Ectodermal cell (in vitro differentiated cells): ENCODE results near the gene FMO1.
"Not testable (repeated sequence)": the region's sequence is repeated elsewhere in the genome, so short reads cannot be mapped to it uniquely, and the experiment has no call there.

Experiments
- H3K27ac ChIP-seq: 2 replicates; pipeline ENCODE4 v1.7.0; 2013; ENCODE audit warnings: mild to moderate bottlenecking, low read depth, low read length; ENCODE audit not compliant: insufficient read depth, poor library complexity, severe bottlenecking
- H3K27me3 ChIP-seq: 2 replicates; pipeline ENCODE4 v1.7.0; 2013; ENCODE audit warnings: mild to moderate bottlenecking, low read length; ENCODE audit not compliant: insufficient read depth, control insufficient read depth, poor library complexity, severe bottlenecking
- H3K36me3 ChIP-seq: one replicate; pipeline ENCODE4 v1.7.0; 2013; ENCODE audit warnings: low read length; ENCODE audit not compliant: control insufficient read depth, insufficient read depth
- H3K4me1 ChIP-seq: one replicate; pipeline ENCODE4 v1.7.0; 2013; ENCODE audit warnings: low read length; ENCODE audit not compliant: control insufficient read depth, insufficient read depth
- H3K4me3 ChIP-seq: 2 replicates; pipeline ENCODE4 v1.7.0; 2013; ENCODE audit warnings: low read depth, low read length, control low read depth; ENCODE audit not compliant: insufficient read depth
- H3K9me3 ChIP-seq: 2 replicates; pipeline ENCODE4 v1.7.0; 2013; ENCODE audit warnings: mild to moderate bottlenecking, low read length, moderate library complexity; ENCODE audit not compliant: control insufficient read depth
- WGBS, 2 experiments: methylation state at CpG; one replicate each; pipeline ENCODE4 v1.1.7; 2013; ENCODE audit warnings: missing lambda C conversion rate in 2 of 2; 5-methylcytosine and 5-hydroxymethylcytosine counted together

Gene FMO1

DNA sequence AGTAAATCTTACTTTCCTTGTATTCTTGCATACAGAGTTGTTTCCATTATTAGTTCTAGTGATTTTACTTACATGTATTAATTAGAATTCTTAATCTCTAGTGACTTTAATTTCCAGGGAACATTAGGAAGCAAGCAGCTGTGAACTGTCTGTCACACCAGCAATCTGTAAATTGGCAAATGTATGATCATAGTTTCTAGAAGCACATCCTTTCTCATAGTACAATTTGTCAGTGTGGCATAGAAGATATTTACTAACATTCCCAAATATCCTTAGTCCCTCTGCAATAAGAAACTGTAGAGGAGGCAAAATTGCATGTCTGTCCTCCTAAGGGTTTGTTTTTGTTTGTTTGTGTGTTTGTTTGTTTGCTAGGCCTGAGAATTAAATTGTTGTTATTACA is 17.0 kb upstream of the FMO1 start:
- Histone ChIP-seq H3K27ac (no peak overlapping the region), H3K27me3 (no peaks in the 10 kb centered on the region), H3K36me3 (no peaks in the 10 kb centered on the region), H3K4me3 (no peak overlapping the region), H3K9me3 (no peaks in the 10 kb centered on the region), H3K4me1 (no peaks in the 10 kb centered on the region)

DNA sequence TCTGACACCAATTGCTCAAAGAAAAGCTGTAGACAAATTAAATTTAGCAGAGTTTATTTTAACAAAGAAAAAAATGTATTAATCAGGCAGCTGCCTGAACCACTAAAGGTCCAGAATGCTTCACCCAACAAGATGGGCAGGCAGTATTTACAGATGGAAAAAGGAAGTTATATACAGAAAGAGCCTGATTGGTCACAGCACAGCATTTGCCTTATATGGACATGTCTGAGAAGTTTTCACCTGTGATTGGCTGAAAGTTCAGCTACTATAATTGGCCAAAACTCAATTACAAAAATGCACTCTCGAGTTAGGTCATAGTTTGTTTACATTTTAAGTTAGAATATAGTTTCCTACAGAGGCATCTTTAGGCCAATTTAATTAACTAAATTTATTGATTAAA is 15.1 kb upstream of the FMO1 start:
- Histone ChIP-seq H3K36me3 (no peaks in the 10 kb centered on the region), H3K9me3 (no peaks in the 10 kb centered on the region), H3K27me3 (no peaks in the 10 kb centered on the region), H3K4me3 (no peak overlapping the region), H3K27ac (no peak overlapping the region), H3K4me1 (no peaks in the 10 kb centered on the region)
- 100% methylated on average over 1 of the region's 1 CpG; no CpG with 5 or more reads in 1 of the 2 experiments for WGBS, 2 experiments

DNA sequence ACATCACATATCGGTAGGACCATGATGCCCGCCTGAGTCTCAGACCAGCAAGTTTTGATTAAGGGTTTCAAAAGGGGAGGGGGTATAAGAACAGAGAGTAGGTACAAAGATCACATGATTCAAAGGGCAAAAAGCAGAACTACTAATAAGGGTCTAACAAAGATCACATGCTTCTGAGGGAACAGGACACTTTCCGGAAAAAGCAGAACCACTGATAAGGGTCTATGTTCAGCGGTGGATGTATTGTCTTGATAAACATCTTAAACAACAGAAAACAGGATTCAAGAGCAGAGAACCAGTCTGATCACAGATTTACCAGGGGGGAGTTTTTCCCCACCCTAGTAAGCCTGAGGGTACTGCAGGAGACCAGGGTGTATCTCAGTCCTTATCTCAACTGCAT is 12.1 kb upstream of the FMO1 start:
- not testable (repeated sequence) for H3K36me3 ChIP-seq, H3K4me3 ChIP-seq, H3K4me1 ChIP-seq, H3K27me3 ChIP-seq, H3K27ac ChIP-seq, H3K9me3 ChIP-seq
- 98 to 100% methylated on average over 4 of the region's 4 CpGs for WGBS, 2 experiments

DNA sequence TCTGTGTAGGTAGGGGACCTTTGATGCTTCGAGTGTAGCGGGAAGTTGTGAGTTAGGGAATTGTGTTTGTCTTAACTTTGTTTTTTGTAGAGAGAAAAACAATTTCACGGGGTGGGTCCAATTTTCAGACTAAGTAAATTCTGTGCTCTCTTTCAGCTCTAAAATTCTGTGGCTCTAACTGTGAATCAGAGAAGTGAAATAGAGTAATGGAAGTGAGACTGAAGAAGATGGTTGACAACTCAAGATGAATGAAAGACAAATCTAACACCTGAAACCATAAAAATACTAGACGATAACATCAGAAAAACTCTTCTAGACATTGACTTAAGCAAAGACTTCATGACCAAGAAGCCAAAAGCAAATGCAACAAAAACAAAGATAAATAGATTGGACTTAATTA is 4.4 kb upstream of the FMO1 start:
- WGBS, 2 experiments, result 93 to 96% methylated on average over 3 to 4 of the region's 4 CpGs
- no peaks in the 10 kb centered on the region for H3K36me3 ChIP-seq

DNA sequence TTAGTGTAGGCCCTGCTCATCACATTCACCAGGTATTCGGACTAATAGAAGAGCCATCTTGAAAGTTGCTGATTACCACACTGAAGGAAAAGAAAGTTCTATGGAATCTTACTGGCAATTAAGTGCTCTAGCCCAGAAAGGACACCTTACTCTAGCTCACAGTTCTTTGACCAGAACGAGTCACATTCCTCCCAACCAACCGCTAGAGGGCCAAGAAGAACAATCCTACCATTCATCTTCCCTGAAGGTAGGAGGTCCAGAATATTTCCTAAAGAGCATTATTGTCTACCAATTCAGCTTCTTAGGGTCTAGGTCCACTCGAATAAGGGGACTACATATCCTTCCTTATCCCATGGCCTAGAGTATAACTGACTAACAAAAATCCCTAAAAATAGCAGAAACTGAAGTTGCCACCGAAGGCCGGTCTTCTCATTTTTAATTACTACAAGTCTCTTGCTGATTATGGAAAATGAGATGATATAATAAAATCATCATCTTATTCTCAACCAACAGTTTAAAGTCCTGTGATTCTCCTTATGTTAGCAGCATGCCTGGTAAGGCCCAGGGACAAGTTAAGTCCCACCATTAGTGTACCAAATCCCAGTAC is 2.7 kb upstream of the FMO1 start:
- Histone ChIP-seq H3K9me3 (no peaks in the 10 kb centered on the region), H3K4me1 (no peaks in the 10 kb centered on the region), H3K4me3 (no peak overlapping the region), H3K27ac (no peak overlapping the region), H3K27me3 (no peaks in the 10 kb centered on the region), H3K36me3 (no peaks in the 10 kb centered on the region)
- WGBS, 2 experiments, result 9 to 14% methylated on average over 4 of the region's 6 CpGs

More for the DNA sequence above, 4.4 kb upstream of the FMO1 start:
- H3K4me3 ChIP-seq, result no peak overlapping the region
- no peaks in the 10 kb centered on the region for H3K9me3 ChIP-seq
- no peaks in the 10 kb centered on the region for H3K4me1 ChIP-seq
- no peak overlapping the region for H3K27ac ChIP-seq
- H3K27me3 ChIP-seq, result no peaks in the 10 kb centered on the region

DNA sequence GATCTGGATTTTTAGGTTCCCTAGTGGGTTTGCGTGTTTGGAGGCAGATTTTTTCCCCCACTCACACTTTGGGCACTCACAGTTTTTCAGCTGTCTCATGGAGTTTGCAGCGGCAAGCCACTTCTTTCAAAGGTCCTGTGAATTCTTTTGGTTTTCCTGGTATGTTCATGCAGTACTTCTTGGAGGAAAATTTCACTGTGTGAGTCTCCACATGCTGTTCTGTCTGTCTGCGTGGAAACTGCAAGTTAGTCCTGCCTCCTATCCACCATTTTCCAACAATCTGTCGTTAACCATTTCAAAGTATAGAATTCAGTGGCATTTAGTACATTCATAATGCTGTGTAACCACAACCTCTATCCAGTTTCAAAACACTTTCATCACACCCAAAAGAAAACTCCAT is 793 bp upstream of the FMO1 start:
- Histone ChIP-seq H3K4me3 (no peak overlapping the region), H3K27me3 (peaks cover 7% of the 10 kb centered on the region), H3K4me1 (no peaks in the 10 kb centered on the region), H3K27ac (no peak overlapping the region), H3K9me3 (no peaks in the 10 kb centered on the region), H3K36me3 (no peaks in the 10 kb centered on the region)
- 87 to 91% methylated on average over 4 of the region's 4 CpGs for WGBS, 2 experiments

DNA sequence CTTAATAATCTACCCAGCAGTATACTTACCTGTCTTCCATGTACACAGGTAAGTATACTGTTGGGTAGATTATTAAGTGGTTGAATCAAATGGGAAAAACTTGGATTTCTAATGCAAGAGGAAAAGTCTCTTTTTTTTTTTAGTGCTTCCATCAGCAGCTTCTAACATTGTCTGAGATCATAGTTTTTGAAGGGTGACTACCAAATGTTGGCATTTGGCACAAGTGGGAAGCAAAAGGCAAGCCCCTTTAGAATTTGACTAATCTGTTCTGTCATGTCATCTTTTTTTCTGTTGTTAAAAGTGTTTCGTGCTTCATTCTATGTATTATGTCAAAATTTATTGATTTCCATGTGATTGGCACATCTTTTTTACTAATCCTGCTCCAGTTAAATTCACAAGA is 547 bp downstream of the FMO1 start:
- H3K27me3 ChIP-seq, result peaks cover 7% of the 10 kb centered on the region
- WGBS, 2 experiments, result no CpG with 5 or more reads among the region's 1 CpG
- no peak overlapping the region for H3K27ac ChIP-seq
- no peaks in the 10 kb centered on the region for H3K4me1 ChIP-seq
- no peaks in the 10 kb centered on the region for H3K9me3 ChIP-seq
- H3K4me3 ChIP-seq, result no peak overlapping the region
- no peaks in the 10 kb centered on the region for H3K36me3 ChIP-seq

DNA sequence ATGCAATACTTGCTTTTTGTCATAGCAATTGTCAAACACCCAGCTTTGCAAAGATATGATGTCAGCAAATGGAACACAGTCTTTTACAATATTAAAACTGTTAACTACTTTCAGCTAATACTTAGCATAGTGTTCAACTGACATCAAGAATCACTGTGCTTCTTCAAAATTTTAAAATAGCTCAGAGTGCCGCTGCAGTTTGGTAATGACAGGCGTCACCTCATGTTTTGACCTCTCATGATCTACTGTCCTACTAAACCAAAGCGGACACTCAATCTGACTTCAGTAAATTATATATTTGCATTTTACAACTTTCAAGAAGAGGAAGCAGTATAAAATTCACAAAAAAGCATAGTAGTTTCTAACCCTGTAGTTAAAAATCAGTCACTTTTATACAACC is 2.0 kb downstream of the FMO1 start:
- Histone ChIP-seq H3K4me3 (no peak overlapping the region), H3K27ac (no peak overlapping the region)
- WGBS, 2 experiments, result 94 to 96% methylated on average over 3 of the region's 3 CpGs

DNA sequence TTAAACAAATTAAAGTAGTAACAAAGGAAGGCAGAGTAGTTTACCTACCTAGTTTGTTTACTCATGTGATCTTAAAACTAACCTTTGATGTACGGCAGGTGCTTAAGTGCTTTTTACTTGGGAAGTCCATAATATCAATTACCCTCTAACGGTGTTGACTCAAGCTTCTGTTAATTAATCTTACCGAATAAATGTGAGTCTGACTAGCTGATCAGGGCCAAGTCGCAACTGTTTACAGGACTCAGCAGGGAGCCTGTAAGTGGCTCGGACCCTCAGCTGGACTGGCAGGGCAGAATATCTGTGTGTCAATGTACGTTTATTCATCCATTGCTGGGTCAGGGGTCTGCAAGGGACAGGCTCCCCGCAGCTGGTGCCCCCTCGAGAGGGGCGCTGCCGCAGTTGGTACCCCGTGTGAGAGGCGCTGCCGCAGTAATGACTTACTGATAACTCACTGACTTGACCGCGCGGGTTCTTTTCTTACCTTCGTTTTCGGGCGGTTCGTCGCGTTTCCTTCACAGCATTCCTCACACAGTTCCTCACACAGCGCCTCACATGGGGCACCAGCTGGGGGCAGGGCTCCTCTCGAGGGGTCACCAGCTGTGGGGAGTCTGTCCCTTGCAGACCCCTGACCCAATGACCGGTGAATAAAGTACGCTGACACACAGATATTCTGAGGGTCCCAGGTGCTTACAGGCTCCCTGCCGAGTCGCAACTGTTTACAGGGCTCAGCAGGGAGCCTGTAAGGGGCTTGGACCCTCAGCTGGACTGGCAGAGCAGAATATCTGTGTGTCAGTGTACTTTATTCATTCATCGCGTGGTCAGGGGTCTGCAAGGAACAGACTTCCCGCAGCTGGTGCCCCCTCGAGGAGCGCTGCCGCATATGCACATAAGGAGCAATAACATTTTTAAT is 3.0 kb downstream of the FMO1 start:
- H3K27ac ChIP-seq, result no peak overlapping the region
- H3K27me3 ChIP-seq, result peaks cover 7% of the 10 kb centered on the region
- H3K4me3 ChIP-seq, result peak overlapping the region; percentile 54
- WGBS, 2 experiments, result 5% methylated on average over 34 of the region's 34 CpGs
- H3K9me3 ChIP-seq, result no peaks in the 10 kb centered on the region
- no peaks in the 10 kb centered on the region for H3K4me1 ChIP-seq
- H3K36me3 ChIP-seq, result no peaks in the 10 kb centered on the region

More for the DNA sequence above, 2.0 kb downstream of the FMO1 start:
- peaks cover 7% of the 10 kb centered on the region for H3K27me3 ChIP-seq
- H3K9me3 ChIP-seq, result no peaks in the 10 kb centered on the region
- no peaks in the 10 kb centered on the region for H3K4me1 ChIP-seq
- H3K36me3 ChIP-seq, result no peaks in the 10 kb centered on the region

DNA sequence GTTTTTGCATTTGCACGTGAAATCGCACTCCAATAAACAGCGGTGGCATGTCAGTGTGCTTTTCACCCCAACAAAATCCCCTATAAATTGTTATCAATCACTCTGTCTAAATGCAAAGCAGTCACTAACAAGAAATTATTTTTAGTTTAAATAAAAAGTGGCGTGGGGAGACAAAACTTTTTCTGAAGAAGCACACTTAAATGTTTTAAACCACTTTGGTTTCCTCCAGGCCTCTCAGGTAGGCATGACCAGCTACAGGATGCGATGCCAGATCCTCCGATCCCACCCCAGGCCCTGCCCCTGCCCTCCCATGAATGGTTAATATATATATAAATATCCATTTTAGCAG is 3.6 kb downstream of the FMO1 start:
- H3K4me3 ChIP-seq, result peak overlapping the region; percentile 54
- H3K4me1 ChIP-seq, result no peaks in the 10 kb centered on the region
- H3K27me3 ChIP-seq, result peaks cover 7% of the 10 kb centered on the region
- H3K27ac ChIP-seq, result no peak overlapping the region
- no peaks in the 10 kb centered on the region for H3K9me3 ChIP-seq
- H3K36me3 ChIP-seq, result no peaks in the 10 kb centered on the region
- 48 to 72% methylated on average over 4 to 6 of the region's 6 CpGs for WGBS, 2 experiments
